GM12878 (cell line): ENCODE data around the gene LPCAT4. TPM values are rescaled to one million over a fixed set of nuclear protein-coding genes. Genes with fewer than 3 reads are reported as not detected.

Experiments used
- ATAC-seq: fragments of 200-7000 bp; cut with Tn5 transposase; 3 replicates; pipeline ENCODE4 v1.9.1; 2020; ENCODE audit warnings: mild to moderate bottlenecking, moderate library complexity
- BruUV-seq: library from RNA; stranded (reverse); fragments of 400-500 nt; replicated peaks from 2 replicates; lab custom pipeline; 2021; lab: Mats Ljungman, UMichigan
- CTCF ChIA-PET: fragments of 300-600 bp; sonication (Branson Sonifier 250); formaldehyde crosslinking; extraction: SDS; loops from one replicate; lab custom pipeline; 2021; ENCODE audit warnings: inconsistent platforms; lab: Yijun Ruan, JAX
- POLR2A ChIA-PET: fragments of 350-600 bp; formaldehyde crosslinking; extraction: SDS; loops from one replicate; lab custom pipeline; 2021; ENCODE audit warnings: inconsistent platforms; lab: Charles Lee
- RAD21 ChIA-PET: fragments of 300-600 bp; sonication (Branson Sonifier 250); formaldehyde crosslinking; loops from one replicate; lab custom pipeline; 2023; ENCODE audit warnings: antibody characterized with exemption; ENCODE audit not compliant: unreplicated experiment; lab: Charles Lee
- SMC1A ChIA-PET: fragments of 300-600 bp; sonication (Branson Sonifier 250); formaldehyde crosslinking; loops from one replicate; lab custom pipeline; 2023; ENCODE audit not compliant: unreplicated experiment, uncharacterized antibody; lab: Charles Lee
- DNase-seq: peaks from one replicate; pipeline ENCODE4 v3.0.0-alpha.2; 2011; ENCODE audit warnings: low read depth, low spot score
- FAIRE-seq: peaks from 3 replicates; lab custom pipeline; 2011; peaks lifted over from hg19 to GRCh38; lab: Jason Lieb, UNC
- H2AFZ ChIP-seq: 2 replicates; pipeline ENCODE4 v1.6.0; 2011; ENCODE audit warnings: low read depth, low read length, control low read depth; ENCODE audit not compliant: control insufficient read depth
- H3K27ac ChIP-seq: 2 replicates; pipeline ENCODE4 v1.5.1; 2011; ENCODE audit warnings: control low read depth; ENCODE audit not compliant: control insufficient read depth, insufficient read depth
- H3K27me3 ChIP-seq, 2 experiments: replicated peaks in 1 of 2; 2 replicates each; pipeline versions ENCODE4 v1.6.0 to v1.6.1; 2011; ENCODE audit warnings: low read length in 1 of 2; ENCODE audit not compliant: control insufficient read depth in 2 of 2, insufficient read depth in 2 of 2
- H3K36me3 ChIP-seq, 2 experiments: 2 replicates each; pipeline ENCODE4 v1.5.1; 2011; ENCODE audit warnings: low read length in 1 of 2; ENCODE audit not compliant: control insufficient read depth in 2 of 2, insufficient read depth in 2 of 2
- H3K4me1 ChIP-seq: 2 replicates; pipeline ENCODE4 v1.6.1; 2011; ENCODE audit warnings: mild to moderate bottlenecking, low read length, moderate library complexity, mixed read lengths; ENCODE audit not compliant: control insufficient read depth, insufficient read depth
- H3K4me2 ChIP-seq: 2 replicates; pipeline ENCODE4 v1.6.0; 2011; ENCODE audit warnings: control low read depth; ENCODE audit not compliant: control insufficient read depth, insufficient read depth
- H3K4me3 ChIP-seq: fragments of 200-600 bp; sonication (generic); 2 replicates; pipeline ENCODE4 v1.5.1; 2016
- H3K79me2 ChIP-seq: 2 replicates; pipeline ENCODE4 v1.6.0; 2011; ENCODE audit warnings: low read length; ENCODE audit not compliant: control insufficient read depth, insufficient read depth
- H3K9ac ChIP-seq: 2 replicates; pipeline ENCODE4 v1.8.0; 2011; ENCODE audit warnings: low read length, control low read depth, mixed read lengths; ENCODE audit not compliant: control insufficient read depth, insufficient read depth
- H3K9me3 ChIP-seq: replicated peaks from 3 replicates; pipeline ENCODE4 v1.5.1; 2011; ENCODE audit warnings: mild to moderate bottlenecking, low read length; ENCODE audit not compliant: control insufficient read depth, insufficient read depth
- H4K20me1 ChIP-seq: 2 replicates; pipeline ENCODE4 v1.6.0; 2011; ENCODE audit not compliant: control insufficient read depth, insufficient read depth
- CBFB ChIP-seq: IDR thresholded peaks from 2 replicates; pipeline ENCODE4 v1.6.1; 2016; ENCODE audit warnings: antibody characterized with exemption, low read depth
- E4F1 ChIP-seq: fragments of 450-650 bp; IDR thresholded peaks from 2 replicates; pipeline ENCODE4 v1.6.1; 2018; ENCODE audit warnings: borderline replicate concordance, mild to moderate bottlenecking; ENCODE audit not compliant: partially characterized antibody
- EED ChIP-seq: sonication (generic); IDR thresholded peaks from 2 replicates; pipeline ENCODE4 v1.6.1; 2016; ENCODE audit warnings: antibody characterized with exemption, low read depth
- IKZF1 ChIP-seq: fragments of 450-650 bp; conservative IDR thresholded peaks from 2 replicates; pipeline ENCODE4 v1.6.1; 2017; ENCODE audit warnings: antibody characterized with exemption, mild to moderate bottlenecking
- MXI1 ChIP-seq: fragments of 150-350 bp; IDR thresholded peaks from 2 replicates; pipeline ENCODE4 v1.6.1; 2011; ENCODE audit warnings: low read depth, mild to moderate bottlenecking, inconsistent platforms, low read length, improper control_type of control experiment
- POU2F2 ChIP-seq: IDR thresholded peaks from 3 replicates; pipeline ENCODE4 v1.6.1; 2011; ENCODE audit warnings: low read depth, mild to moderate bottlenecking, low read length, borderline replicate concordance
- SMARCA5 ChIP-seq: fragments of 450-650 bp; IDR thresholded peaks from 2 replicates; pipeline ENCODE4 v1.6.1; 2017; ENCODE audit warnings: mild to moderate bottlenecking
- WGBS: methylation state at CpG from one replicate; pipeline ENCODE4 v1.1.6; 2016; ENCODE audit warnings: low lambda C conversion rate; ENCODE audit not compliant: insufficient replicate concordance, insufficient coverage; ENCODE audit errors: missing lambda C conversion rate; 5-methylcytosine and 5-hydroxymethylcytosine counted together
- in situ Hi-C: fragments of 300-500 bp; cut with MboI; formaldehyde crosslinking; loops from 9 replicates; pipeline ENCODE4 v1.14.3; 2018; ENCODE audit warnings: mixed read lengths
- intact Hi-C: fragments of 100-400 bp; cut with micrococcal nuclease; formaldehyde crosslinking; loops from one replicate; pipeline ENCODE4 v1.14.2; 2022; ENCODE audit not compliant: unreplicated experiment
- polyA plus RNA-seq, 11 experiments: library from polyadenylated mRNA; depleted of rRNA in 4 of 11; unstranded in 6 of 11; stranded (reverse) in 5 of 11; fragments of >200 nt; fragmentation: Nextera tagmentation in 4 of 11; fragmentation: Illumina TruSeq in 1 of 11; extraction: Ambion mirVana in 4 of 11; extraction: Trizol in 1 of 11; gene quantifications; 1 replicate in 1 of 11; 2 replicates in 10 of 11; pipeline versions ENCODE4 v1.2.1 to v1.2.3, GENCODE V29; 2011 to 2016; ENCODE audit warnings: inconsistent platforms in 2 of 11, missing spikeins in 2 of 11, low read depth in 1 of 11
- total RNA-seq, 4 experiments: library from RNA; depleted of rRNA in 3 of 4; stranded (reverse); fragments of >200 nt in 3 of 4; fragmentation: Illumina TruSeq in 1 of 4; extraction: Trizol in 1 of 4; gene quantifications; 2 replicates each; pipeline versions ENCODE4 v1.2.1 to v1.2.3, GENCODE V29; 2013 to 2021

The LPCAT4 gene
- total and polyA plus RNA-seq, 10 of the 15 experiments (the other 5 are each of a cell fraction or from before 2014, with no cell fraction given), result 14.4 to 57.2 (median 33.0) TPM

GRCh38 chr15:34360298-34360697, 6.7 kb downstream of the LPCAT4 start:
- Histone ChIP-seq H3K4me2 (no peak overlapping the region), H3K27me3 (no peaks in the 10 kb centered on the region), H3K9ac (no peak overlapping the region), H4K20me1 (no peaks in the 10 kb centered on the region), H2AFZ (no peak overlapping the region), H3K9me3 (no peaks in the 10 kb centered on the region), H3K4me3 (no peak overlapping the region), H3K36me3 (peaks cover 0 to 21% of the 10 kb centered on the region in 2 experiments), H3K79me2 (peaks cover 8% of the 10 kb centered on the region), H3K4me1 (peaks cover 8% of the 10 kb centered on the region), H3K27ac (no peak overlapping the region)
- ChIA-PET SMC1A (interaction anchor here (0.9 kb wide), 1 partner anchor 25 kb away, joined by 3 read pairs; no protein-coding TSS in a partner anchor), CTCF (interaction anchor here (2.1 kb wide), 1 partner anchor 119 kb away, joined by 8 read pairs; no protein-coding TSS in a partner anchor), RAD21 (no interaction called here), POLR2A (no interaction called here)
- DNase-seq, result no peak
- FAIRE-seq, result no peak
- in situ Hi-C loops, result no loop called here
- intact Hi-C loops, result no loop called here
- ATAC-seq, result no peak
- no TSS peak for BruUV-seq
- 78% methylated on average over 1 of the region's 1 CpG for WGBS
- TF ChIP-seq IKZF1 (no peak), EED (no peak), CBFB (no peak), E4F1 (no peak), SMARCA5 (no peak), POU2F2 (no peak), MXI1 (no peak)
